ENCODE measurements around the gene CHPF. TPM values are rescaled to one million over a fixed set of nuclear protein-coding genes. Genes with fewer than 3 reads are reported as not detected.

CHPF gene
- total RNA-seq, 6 experiments from 2014 or later, result 116 to 190 (median 139) TPM

- DNase-seq, result no peak
- Mint-ChIP-seq H3K36me3 (ENCODE audit: low read depth) (peaks cover 22% of the 10 kb centered on the region), H3K9me3 (no peaks in the 10 kb centered on the region), H3K27me3 (ENCODE audit: insufficient read depth) (peaks cover 2% of the 10 kb centered on the region; the same call in 1 of the 2 replicates), H3K27ac (no peak overlapping the region), H3K4me3 (no peak overlapping the region), H3K4me1 (ENCODE audit: low read depth) (peaks cover 10% of the 10 kb centered on the region)
- TF ChIP-seq CTCF (IDR thresholded peaks at IDR 0.05), result no peak
Observed at GRCh38 chr2:219565130-219566080, 21.8 kb upstream of the CHPF start.

DNA sequence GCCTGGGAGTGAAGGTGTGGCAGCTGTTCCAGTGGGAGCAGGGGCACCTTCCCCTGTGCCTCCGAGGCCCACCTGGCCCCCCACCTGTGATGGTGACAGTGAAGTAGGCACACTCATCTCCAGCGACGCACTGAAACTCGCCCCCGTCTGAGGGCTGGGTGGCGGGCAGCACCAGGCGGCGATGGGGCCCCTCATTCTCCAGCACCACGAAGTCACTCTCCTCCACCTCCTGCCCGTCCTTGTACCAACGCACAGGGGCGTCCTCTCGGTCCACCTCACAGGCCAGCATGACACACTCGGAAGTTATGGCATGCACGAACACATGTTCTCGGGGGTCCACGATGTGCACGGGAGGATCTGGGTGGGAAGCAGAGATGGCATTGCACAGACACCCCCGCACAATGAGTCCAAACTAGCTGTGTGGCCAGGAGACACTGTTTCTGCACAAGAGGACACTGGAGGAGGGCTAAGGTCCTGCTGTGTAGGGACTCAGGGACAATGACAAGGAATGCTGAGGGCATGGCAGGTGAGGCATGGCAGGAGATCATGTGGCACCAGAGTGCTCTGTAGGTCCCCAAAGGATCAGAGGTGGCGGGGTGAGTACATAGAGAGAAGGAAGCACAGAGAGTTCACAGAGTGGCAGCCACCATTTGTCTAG, 19.8 kb upstream of the CHPF start:
- no peaks in the 10 kb centered on the region for H3K9me3 Mint-ChIP-seq
- peaks cover 7% of the 10 kb centered on the region; the same call in 1 of the 2 replicates for H3K4me1 Mint-ChIP-seq (ENCODE audit: low read depth)
- no peak for TF ChIP-seq CTCF (IDR thresholded peaks at IDR 0.05)
- no peak overlapping the region for H3K27ac Mint-ChIP-seq
- H3K36me3 Mint-ChIP-seq (ENCODE audit: low read depth), result peaks cover 13% of the 10 kb centered on the region
- H3K27me3 Mint-ChIP-seq (ENCODE audit: insufficient read depth), result peaks cover 2% of the 10 kb centered on the region; the same call in 1 of the 2 replicates
- no peak for DNase-seq
- no peak overlapping the region for H3K4me3 Mint-ChIP-seq

DNA sequence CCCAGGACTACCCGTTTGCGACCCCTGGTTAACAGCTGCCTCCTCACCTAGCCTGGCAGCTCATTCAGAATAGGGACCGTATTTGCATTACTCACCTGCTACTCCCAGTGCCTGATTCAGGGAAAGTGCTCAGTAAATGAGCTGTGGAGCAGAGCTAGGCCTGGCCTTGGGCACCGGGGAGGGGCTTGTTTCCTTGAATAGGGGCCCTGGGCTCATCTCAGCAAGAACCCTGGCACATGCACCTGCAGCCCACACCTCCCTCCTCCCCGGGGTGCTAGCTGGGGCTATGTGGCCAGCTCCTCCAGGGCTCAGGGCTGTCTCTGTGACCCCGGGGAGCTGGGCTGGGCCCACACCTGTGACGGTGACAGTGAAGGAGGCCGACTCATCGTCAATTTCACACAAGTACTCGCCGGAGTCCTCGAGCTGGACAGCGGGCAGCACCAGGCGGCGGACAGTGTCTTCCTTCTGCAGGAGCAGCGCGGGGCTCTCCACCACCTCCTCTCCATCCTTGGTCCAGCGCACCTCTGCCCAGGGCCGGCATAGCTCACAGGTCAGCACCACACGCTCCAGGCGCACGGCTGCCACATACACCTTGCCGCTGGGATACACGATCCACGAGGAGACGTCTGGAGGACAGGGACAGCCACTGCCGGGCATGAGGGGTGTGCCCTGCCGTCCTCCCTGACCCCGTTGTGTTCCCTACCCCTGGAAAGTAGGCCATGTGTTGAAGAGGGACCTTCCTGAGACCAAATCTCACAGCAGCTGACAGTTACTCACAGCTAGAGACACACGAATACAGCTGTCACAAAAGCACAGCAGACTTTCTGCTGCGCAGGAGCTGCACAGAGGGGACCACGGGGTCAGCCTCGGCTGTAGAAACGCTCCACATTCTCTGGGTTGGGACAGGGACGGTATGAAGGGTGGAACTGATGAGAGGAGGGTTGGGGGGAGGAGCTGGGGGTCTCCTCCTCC, 18.7 kb upstream of the CHPF start:
- TF ChIP-seq CTCF (IDR thresholded peaks at IDR 0.05), result no peak
- DNase-seq, result no peak
- Mint-ChIP-seq H3K4me3 (no peak overlapping the region), H3K9me3 (no peaks in the 10 kb centered on the region), H3K4me1 (ENCODE audit: low read depth) (peaks cover 7% of the 10 kb centered on the region; the same call in 1 of the 2 replicates), H3K27me3 (ENCODE audit: insufficient read depth) (no peaks in the 10 kb centered on the region; the same call in 1 of the 2 replicates), H3K36me3 (ENCODE audit: low read depth) (peaks cover 13% of the 10 kb centered on the region), H3K27ac (no peak overlapping the region)

GRCh38 chr2:219561179-219562048, 17.8 kb upstream of the CHPF start:
- Mint-ChIP-seq H3K9me3 (no peaks in the 10 kb centered on the region), H3K27me3 (ENCODE audit: insufficient read depth) (no peaks in the 10 kb centered on the region; the same call in 1 of the 2 replicates), H3K27ac (no peak overlapping the region), H3K4me3 (no peak overlapping the region), H3K36me3 (ENCODE audit: low read depth) (peaks cover 7% of the 10 kb centered on the region), H3K4me1 (ENCODE audit: low read depth) (peaks cover 7% of the 10 kb centered on the region; the same call in 1 of the 2 replicates)
- no peak for TF ChIP-seq CTCF (IDR thresholded peaks at IDR 0.05)
- DNase-seq, result no peak

All from HFFc6 (cell line).